ENCODE results near the gene TFG. TPM values are rescaled to one million over a fixed set of nuclear protein-coding genes. Genes with fewer than 3 reads are reported as not detected.

The TFG gene
- total and polyA plus RNA-seq, 10 of the 15 experiments (the other 5 are each of a cell fraction or from before 2014, with no cell fraction given), result 29.3 to 126 (median 57.6) TPM

- TF ChIP-seq CEBPZ (IDR thresholded peaks at IDR 0.05; ENCODE audit: low read depth, low read length), result no peak
- peak; percentile 67 for TF ChIP-seq CREM (IDR thresholded peaks at IDR 0.05; ENCODE audit: low read depth)
- TF ChIP-seq ELK1 (IDR thresholded peaks at IDR 0.05; ENCODE audit: low read depth, low read length), result peak; percentile 98
- no peak; the same call in 1 of the 2 replicates for TF ChIP-seq SMARCA5 (IDR thresholded peaks at IDR 0.05)
- no peak for TF ChIP-seq ZSCAN29 (IDR thresholded peaks at IDR 0.05)
- peak; percentile 40 for TF ChIP-seq MLLT1 (IDR thresholded peaks at IDR 0.05)
- TF ChIP-seq NFYB (IDR thresholded peaks at IDR 0.05; ENCODE audit: insufficient read depth, low read depth, low read length), result peak; percentile 79
- TF ChIP-seq BACH1 (IDR thresholded peaks at IDR 0.05; ENCODE audit: borderline replicate concordance), result peak; percentile 55; the same call in 1 of the 2 replicates
- TF ChIP-seq RELB (IDR thresholded peaks at IDR 0.05; ENCODE audit: low read depth), result peak; percentile 80; the same call in 1 of the 2 replicates
- no peak for TF ChIP-seq FOXK2 (IDR thresholded peaks at IDR 0.05)
- TF ChIP-seq CHD2 (IDR thresholded peaks at IDR 0.05; ENCODE audit: borderline replicate concordance, low read depth, low read length), result peak; percentile 82
- 0 out of 2 replicates have a peak, but pooled peaks have one; percentile 12 for TF ChIP-seq PAX5 (IDR thresholded peaks at IDR 0.05; ENCODE audit: borderline replicate concordance, low read depth, low read length)
- peak; percentile 87; the same call in 1 of the 2 replicates for TF ChIP-seq ZBTB40 (IDR thresholded peaks at IDR 0.05; ENCODE audit: borderline replicate concordance)
Observed at GRCh38 chr3:100708989-100709841, at the start of gene TFG (continued).
